ENCODE results near the gene NDFIP1.
"Not testable (repeated sequence)": the region's sequence is repeated elsewhere in the genome, so short reads cannot be mapped to it uniquely, and the experiment has no call there.

Gene NDFIP1

GRCh38 chr5:142120247-142120935, 11.8 kb downstream of the NDFIP1 start:
- no peak for DNase-seq

GRCh38 chr5:142122121-142122520, 13.5 kb downstream of the NDFIP1 start:
- DNase-seq, result no peak

DNA sequence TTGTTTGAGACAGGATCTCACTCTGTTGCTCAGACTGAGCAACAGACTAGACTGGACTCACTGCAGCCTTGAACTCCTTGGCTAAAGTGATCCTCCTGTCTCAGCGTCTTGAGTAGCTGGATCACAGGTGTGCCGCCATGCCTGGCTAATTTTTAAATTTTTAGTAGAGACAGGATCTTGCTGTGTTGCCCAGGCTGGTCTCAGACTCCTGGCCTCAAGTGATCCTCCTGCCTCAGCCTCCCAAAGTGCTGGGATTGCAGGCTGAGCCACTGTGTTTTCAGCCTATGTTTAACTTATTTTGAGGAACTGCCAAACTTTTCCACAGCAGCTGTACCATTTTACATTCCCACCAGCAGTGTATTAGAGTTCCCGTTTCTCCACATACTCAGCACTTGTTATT, 16.8 kb downstream of the NDFIP1 start:
- DNase-seq, result no peak

GRCh38 chr5:142125963-142126362, 17.4 kb downstream of the NDFIP1 start:
- no peak for DNase-seq

DNA sequence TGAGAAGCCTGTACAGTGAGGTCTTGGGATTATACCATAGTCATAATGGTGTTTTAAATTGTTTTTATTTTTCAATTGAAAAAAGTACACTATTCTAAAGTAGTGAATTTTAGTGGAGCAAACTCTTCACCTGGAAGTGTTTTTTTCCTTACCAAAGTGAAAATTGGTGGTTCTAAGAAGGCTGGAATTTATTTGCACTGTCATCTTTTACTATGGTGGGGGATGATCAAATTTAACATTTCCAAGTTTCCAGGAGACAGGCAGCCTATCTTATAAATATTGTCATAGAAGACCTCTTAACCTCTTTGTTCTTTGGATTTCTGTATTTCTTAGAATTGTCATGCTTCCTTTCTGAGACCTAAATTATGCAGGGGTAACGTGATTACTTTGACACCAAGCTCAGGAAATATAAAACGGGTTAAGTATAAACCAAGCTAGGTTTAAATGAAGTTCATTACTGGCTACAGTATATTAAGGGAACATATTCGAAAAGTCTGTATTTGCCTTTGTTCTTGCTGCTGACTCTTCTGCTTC, 20.2 kb downstream of the NDFIP1 start:
- DNase-seq, result no peak

DNA sequence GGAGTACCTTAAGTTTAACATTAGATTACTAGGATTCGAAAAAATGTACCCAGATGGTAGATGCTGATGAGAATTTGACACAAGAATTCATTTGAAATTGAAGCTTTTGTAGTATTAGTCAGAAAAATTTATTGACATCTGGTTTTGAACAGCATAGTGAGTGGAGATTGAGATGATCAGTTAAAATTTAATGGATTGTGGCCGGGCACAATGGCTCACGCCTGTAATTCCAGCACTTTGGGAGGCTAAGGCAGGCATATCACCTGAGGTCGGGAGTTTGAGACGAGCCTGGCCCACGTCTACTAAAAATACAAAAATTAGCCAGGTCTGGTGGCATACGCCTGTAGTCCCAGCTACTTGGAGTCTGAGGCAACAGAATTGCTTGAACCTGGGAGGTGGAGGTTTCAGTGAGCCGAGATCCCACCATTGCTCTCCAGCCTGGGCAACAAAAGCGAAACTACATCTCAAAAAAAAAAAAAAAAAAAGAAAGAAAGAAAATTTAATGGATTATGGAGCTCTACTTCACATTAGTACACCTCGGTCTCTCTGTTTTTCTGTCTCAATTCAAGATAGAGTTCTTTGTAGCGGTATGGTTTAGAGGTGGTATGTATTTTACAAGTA, 21.0 kb downstream of the NDFIP1 start:
- no peak for DNase-seq

- no peak for DNase-seq
These were observed 22.8 kb downstream of the NDFIP1 start for GRCh38 chr5:142131394-142131793.

DNA sequence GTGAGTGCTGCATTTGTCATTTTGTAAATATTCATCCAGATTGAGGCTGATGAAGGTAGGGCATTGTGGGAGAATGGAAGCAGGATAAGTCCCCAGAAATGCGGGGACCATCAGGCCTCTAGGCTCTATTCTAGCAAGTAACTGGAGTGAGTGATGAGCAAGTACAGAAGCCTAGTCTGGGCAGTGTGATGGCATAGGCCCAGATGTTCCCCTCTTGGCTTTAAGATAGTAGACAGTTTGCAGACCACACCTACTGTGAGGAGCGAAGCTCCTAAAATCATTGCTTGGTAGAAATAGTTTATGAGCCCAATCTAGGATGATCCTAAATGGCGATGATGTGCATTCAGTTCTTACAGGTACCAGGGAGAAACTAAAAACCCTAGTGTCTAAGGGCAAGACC, 24.3 kb downstream of the NDFIP1 start:
- DNase-seq, result no peak

GRCh38 chr5:142133330-142134206, 25.0 kb downstream of the NDFIP1 start:
- DNase-seq, result no peak

GRCh38 chr5:142134331-142135010, 25.9 kb downstream of the NDFIP1 start:
- no peak for DNase-seq

- DNase-seq, result no peak
These were observed 32.9 kb downstream of the NDFIP1 start for GRCh38 chr5:142141463-142141862.

DNA sequence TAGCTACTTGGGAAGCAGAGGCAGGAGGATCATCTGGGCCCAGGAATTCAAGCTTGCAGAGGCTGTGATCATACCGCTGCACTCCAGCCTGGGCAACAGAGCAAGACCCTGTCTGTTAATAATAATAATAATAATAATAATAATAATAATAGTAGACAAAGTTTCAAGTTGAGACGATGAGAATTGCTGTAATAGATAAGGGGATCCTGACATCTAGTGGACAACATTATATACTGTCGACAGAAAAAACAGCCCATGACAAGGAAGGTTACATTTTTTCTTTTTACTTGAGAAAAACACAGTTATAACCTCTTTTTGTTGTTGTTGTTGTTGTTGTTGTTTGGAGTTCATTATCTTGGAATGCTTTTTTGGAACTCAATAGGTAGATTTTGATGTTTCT, 35.3 kb downstream of the NDFIP1 start:
- peak; percentile 1 for DNase-seq

- peak; percentile 0 for DNase-seq
These were observed 36.7 kb downstream of the NDFIP1 start for GRCh38 chr5:142145106-142145900.

GRCh38 chr5:142149363-142149762, 40.8 kb downstream of the NDFIP1 start:
- DNase-seq, result no peak

- no peak for DNase-seq
These were observed 41.9 kb downstream of the NDFIP1 start for GRCh38 chr5:142150431-142150830.

DNA sequence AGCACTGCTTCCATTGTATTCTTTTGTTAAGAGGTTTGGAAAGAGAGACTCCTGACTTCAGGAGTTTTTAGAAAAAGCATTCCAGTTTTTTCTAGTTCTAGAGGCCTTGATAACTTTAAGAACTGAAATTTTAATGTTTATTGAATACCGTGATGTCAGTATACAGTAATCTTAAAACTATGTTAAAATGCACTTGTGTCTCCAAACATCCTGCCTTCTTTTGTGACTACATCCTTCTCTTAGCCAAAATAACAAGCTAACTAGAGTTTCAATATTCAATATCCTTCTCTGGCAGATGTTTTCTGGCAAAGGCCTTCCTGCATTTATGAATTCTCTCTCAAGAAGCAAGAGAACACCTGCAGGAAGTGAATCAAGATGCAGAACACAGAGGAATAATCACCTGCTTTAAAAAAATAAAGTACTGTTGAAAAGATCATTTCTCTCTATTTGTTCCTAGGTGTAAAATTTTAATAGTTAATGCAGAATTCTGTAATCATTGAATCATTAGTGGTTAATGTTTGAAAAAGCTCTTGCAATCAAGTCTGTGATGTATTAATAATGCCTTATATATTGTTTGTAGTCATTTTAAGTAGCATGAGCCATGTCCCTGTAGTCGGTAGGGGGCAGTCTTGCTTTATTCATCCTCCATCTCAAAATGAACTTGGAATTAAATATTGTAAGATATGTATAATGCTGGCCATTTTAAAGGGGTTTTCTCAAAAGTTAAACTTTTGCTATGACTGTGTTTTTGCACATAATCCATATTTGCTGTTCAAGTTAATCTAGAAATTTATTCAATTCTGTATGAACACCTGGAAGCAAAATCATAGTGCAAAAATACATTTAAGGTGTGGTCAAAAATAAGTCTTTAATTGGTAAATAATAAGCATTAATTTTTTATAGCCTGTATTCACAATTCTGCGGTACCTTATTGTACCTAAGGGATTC, 43.1 kb downstream of the NDFIP1 start:
- peak; percentile 7 for DNase-seq

DNA sequence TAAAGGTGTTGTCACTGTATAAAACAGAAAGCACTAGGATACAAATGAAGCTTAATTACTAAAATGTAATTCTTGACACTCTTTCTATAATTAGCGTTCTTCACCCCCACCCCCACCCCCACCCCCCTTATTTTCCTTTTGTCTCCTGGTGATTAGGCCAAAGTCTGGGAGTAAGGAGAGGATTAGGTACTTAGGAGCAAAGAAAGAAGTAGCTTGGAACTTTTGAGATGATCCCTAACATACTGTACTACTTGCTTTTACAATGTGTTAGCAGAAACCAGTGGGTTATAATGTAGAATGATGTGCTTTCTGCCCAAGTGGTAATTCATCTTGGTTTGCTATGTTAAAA, 43.8 kb downstream of the NDFIP1 start:
- no peak for DNase-seq

- no peak for DNase-seq
These were observed 45.3 kb downstream of the NDFIP1 start for GRCh38 chr5:142153674-142154448.

DNA sequence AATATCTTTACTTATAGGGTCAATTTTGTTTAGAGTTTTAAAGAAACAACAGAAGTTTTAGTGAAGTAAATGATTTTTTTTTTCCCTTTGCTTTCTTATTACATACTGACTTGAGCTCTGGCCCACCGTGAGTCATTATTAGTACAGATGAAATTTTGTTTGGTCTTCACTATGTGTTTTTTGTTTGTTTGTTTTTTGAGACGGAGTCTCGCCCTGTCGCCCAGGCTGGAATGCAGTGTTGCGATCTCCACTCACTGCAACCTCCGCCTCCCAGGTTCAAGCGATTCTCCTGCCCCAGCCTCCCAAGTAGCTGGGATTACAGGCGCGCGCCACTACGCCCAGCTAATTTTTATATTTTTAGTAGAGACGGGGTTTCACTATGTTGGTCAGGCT, 45.9 kb downstream of the NDFIP1 start:
- DNase-seq, result not testable (repeated sequence)

GRCh38 chr5:142156839-142157463, 48.4 kb downstream of the NDFIP1 start:
- DNase-seq, result no peak
